Prostate gland (tissue), 2 donors: ENCODE results near the gene RTP5. TPM values are rescaled to one million over a fixed set of nuclear protein-coding genes. Genes with fewer than 3 reads are reported as not detected.

Experiments used
- DNase-seq: peaks from one replicate; pipeline ENCODE4 v3.0.0-alpha.2; 2019; ENCODE audit warnings: low spot score
- H3K27ac ChIP-seq, 2 donors: fragments of 200-600 bp; sonication (generic); 2 replicates each; pipeline ENCODE4 v1.5.1; 2017 to 2019
- H3K27me3 ChIP-seq: fragments of 200-600 bp; sonication (generic); replicated peaks from 2 replicates; pipeline ENCODE4 v1.5.1; 2019; ENCODE audit not compliant: insufficient read depth
- H3K36me3 ChIP-seq, 2 donors: fragments of 200-600 bp; sonication (generic); 1 replicate in 1 of 2; 2 replicates in 1 of 2; pipeline versions ENCODE4 v1.5.1 to v1.8.1; 2017 to 2019
- H3K4me1 ChIP-seq: fragments of 200-600 bp; sonication (generic); replicated peaks from 2 replicates; pipeline ENCODE4 v1.5.1; 2019
- H3K4me3 ChIP-seq, 2 donors: fragments of 200-600 bp; sonication (generic); 2 replicates each; pipeline ENCODE4 v1.5.1; 2017 to 2019
- H3K9me3 ChIP-seq: fragments of 200-600 bp; sonication (generic); 2 replicates; pipeline ENCODE4 v1.5.1; 2017
- POLR2A ChIP-seq: fragments of 450-650 bp; IDR thresholded peaks from one replicate; pipeline ENCODE4 v1.6.1; 2016; ENCODE audit warnings: antibody characterized with exemption, mild to moderate bottlenecking
- POLR2AphosphoS5 ChIP-seq: sonication (generic); formaldehyde crosslinking; IDR thresholded peaks from one replicate; pipeline ENCODE4 v1.6.1; 2017; ENCODE audit warnings: antibody characterized with exemption
- WGBS: methylation state at CpG from one replicate; pipeline ENCODE4 v1.1.5; 2018; 5-methylcytosine and 5-hydroxymethylcytosine counted together
- intact Hi-C: fragments of 100-400 bp; cut with DNase I; formaldehyde crosslinking; loops from one replicate; pipeline ENCODE4 v1.14.2; 2022
- total RNA-seq, 2 donors: library from RNA; depleted of rRNA; stranded (reverse); fragments of >200 nt; gene quantifications; one replicate each; pipeline ENCODE4 v1.1.0, GENCODE V29; 2016
- TF ChIP-seq, protein P1 (sequence below), 4 experiments: fragments of 200-600 bp in 2 of 4; fragments of 450-650 bp in 2 of 4; sonication (generic) in 2 of 4; IDR thresholded peaks; 1 replicate in 3 of 4; 2 replicates in 1 of 4; pipeline ENCODE4 v1.5.1; 2016 to 2019; ENCODE audit warnings: antibody characterized with exemption in 4 of 4, mild to moderate bottlenecking in 2 of 4, moderate library complexity in 2 of 4

Gene RTP5
- total RNA-seq, 2 donors from 2014 or later, result 0.14 to 0.28 TPM

GRCh38 chr2:241891988-241892298 is 22.4 kb downstream of the RTP5 start:
- Histone ChIP-seq H3K36me3 (no peaks in the 10 kb centered on the region), H3K9me3 (no peaks in the 10 kb centered on the region), H3K27me3 (no peaks in the 10 kb centered on the region), H3K27ac (peak overlapping the region; percentile 90 to 93), H3K4me3 (no peak overlapping the region), H3K4me1 (peaks cover 29% of the 10 kb centered on the region)
- 41% methylated on average over 3 of the region's 3 CpGs for WGBS
- TF ChIP-seq POLR2AphosphoS5, result peak; percentile 87
- TF ChIP-seq, protein P1, sequence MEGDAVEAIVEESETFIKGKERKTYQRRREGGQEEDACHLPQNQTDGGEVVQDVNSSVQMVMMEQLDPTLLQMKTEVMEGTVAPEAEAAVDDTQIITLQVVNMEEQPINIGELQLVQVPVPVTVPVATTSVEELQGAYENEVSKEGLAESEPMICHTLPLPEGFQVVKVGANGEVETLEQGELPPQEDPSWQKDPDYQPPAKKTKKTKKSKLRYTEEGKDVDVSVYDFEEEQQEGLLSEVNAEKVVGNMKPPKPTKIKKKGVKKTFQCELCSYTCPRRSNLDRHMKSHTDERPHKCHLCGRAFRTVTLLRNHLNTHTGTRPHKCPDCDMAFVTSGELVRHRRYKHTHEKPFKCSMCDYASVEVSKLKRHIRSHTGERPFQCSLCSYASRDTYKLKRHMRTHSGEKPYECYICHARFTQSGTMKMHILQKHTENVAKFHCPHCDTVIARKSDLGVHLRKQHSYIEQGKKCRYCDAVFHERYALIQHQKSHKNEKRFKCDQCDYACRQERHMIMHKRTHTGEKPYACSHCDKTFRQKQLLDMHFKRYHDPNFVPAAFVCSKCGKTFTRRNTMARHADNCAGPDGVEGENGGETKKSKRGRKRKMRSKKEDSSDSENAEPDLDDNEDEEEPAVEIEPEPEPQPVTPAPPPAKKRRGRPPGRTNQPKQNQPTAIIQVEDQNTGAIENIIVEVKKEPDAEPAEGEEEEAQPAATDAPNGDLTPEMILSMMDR (IDR thresholded peaks at IDR 0.05), result no peak
- intact Hi-C loops, result no loop called here
- peak; percentile 62 for DNase-seq

- Histone ChIP-seq H3K36me3 (no peaks in the 10 kb centered on the region), H3K4me3 (no peak overlapping the region), H3K27ac (peak overlapping the region; percentile 90 to 93), H3K27me3 (no peaks in the 10 kb centered on the region), H3K9me3 (no peaks in the 10 kb centered on the region), H3K4me1 (peaks cover 29% of the 10 kb centered on the region)
- intact Hi-C loops, result no loop called here
- TF ChIP-seq, protein P1 (IDR thresholded peaks at IDR 0.05), result no peak
- TF ChIP-seq POLR2A (no peak), POLR2AphosphoS5 (no peak)
- no peak for DNase-seq
- WGBS, result 59% methylated on average over 22 of the region's 22 CpGs
Measured at GRCh38 chr2:241892299-241893137, 23.0 kb downstream of the RTP5 start.

DNA sequence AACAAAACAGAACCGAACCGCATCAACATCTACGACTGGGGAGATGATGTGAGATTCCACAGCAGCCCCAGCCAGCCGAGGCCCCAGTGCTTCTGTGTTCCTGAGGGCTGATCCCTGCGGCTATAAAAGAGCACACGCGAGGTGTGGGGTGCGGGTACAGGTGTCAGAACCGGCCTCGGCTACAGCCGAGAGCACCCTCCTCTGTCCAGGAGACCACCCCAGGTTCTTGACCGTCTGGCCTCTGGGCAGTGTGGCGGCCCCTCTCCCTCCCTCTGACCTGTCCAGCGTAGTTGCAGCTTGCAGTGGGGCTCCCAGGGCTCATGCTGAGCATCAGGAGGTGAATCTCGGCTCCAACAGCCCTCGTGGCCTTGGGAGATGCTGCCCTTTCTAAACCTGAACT is 23.7 kb downstream of the RTP5 start:
- intact Hi-C loops, result no loop called here
- H3K9me3 ChIP-seq, result no peaks in the 10 kb centered on the region
- H3K4me1 ChIP-seq, result peaks cover 29% of the 10 kb centered on the region
- H3K36me3 ChIP-seq, result no peaks in the 10 kb centered on the region
- whole genome bisulfite sequencing, result 89% methylated on average over 16 of the region's 16 CpGs
- DNase-seq, result no peak
- no peak overlapping the region for H3K4me3 ChIP-seq
- TF ChIP-seq POLR2A, result no peak
- TF ChIP-seq, protein P1 (IDR thresholded peaks at IDR 0.05), result no peak
- no peak for TF ChIP-seq POLR2AphosphoS5
- peak overlapping the region; percentile 90 to 93 for H3K27ac ChIP-seq
- H3K27me3 ChIP-seq, result no peaks in the 10 kb centered on the region

DNA sequence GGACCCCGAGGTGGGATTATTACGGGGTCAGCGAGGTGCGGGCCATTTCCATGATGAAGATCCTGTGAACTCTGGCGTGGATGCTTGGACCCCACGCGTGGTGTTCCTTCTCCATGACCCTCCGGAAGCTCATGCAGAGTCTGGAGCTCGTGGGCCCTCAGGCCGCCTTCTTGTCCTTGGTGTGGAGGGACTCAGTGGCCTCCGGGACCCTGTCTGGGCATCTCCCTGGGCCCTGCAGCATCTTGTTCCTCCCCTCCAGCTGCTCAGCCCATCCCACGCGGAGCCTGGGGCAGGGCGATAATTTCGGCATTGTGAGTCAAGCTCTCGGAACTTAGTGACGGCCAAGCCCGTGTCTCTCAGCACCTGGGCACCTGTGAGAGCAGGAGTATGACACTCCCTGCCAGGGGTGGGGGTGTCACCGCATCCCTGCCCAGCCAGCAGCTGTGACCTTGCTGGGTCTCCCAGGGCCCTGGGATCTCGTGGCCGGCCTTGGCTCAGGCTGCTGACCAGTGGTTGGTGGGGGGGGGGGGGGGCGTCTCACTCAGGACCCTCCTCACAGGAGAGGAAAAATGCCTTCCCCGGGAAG is 24.6 kb downstream of the RTP5 start:
- no peaks in the 10 kb centered on the region for H3K27me3 ChIP-seq

More for the DNA sequence above, 24.6 kb downstream of the RTP5 start:
- no peaks in the 10 kb centered on the region for H3K9me3 ChIP-seq
- intact Hi-C loops, result no loop called here
- H3K27ac ChIP-seq, result peak overlapping the region in 1 of 2 donors; percentile 85
- TF ChIP-seq, protein P1 (IDR thresholded peaks at IDR 0.05), result no peak
- no peak for TF ChIP-seq POLR2AphosphoS5
- no peak for TF ChIP-seq POLR2A
- DNase-seq, result no peak
- H3K4me1 ChIP-seq, result peaks cover 29% of the 10 kb centered on the region
- 88% methylated on average over 19 of the region's 23 CpGs for WGBS
- H3K4me3 ChIP-seq, result no peak overlapping the region
- no peaks in the 10 kb centered on the region for H3K36me3 ChIP-seq
